Hepatocyte (in vitro differentiated cells): ENCODE measurements around the gene NOL3.

Experiments
- CTCF ChIP-seq: fragments of 200-600 bp; sonication (generic); IDR thresholded peaks from 2 replicates; pipeline ENCODE4 v1.5.1; 2016; ENCODE audit warnings: antibody characterized with exemption, mild to moderate bottlenecking; ENCODE audit not compliant: poor library complexity
- EZH2 ChIP-seq: fragments of 200-600 bp; sonication (generic); IDR thresholded peaks from 2 replicates; pipeline ENCODE4 v1.6.1; 2016; ENCODE audit warnings: antibody characterized with exemption, mild to moderate bottlenecking, borderline replicate concordance
- EZH2phosphoT487 ChIP-seq: fragments of 200-600 bp; sonication (generic); IDR thresholded peaks from one replicate; pipeline ENCODE4 v1.6.1; 2018; ENCODE audit warnings: antibody characterized with exemption, mild to moderate bottlenecking, low read depth, moderate library complexity; ENCODE audit not compliant: unreplicated experiment, severe bottlenecking

GRCh38 chr16:67158637-67159600 lies 11.4 kb upstream of the NOL3 start:
- TF ChIP-seq CTCF (no peak), EZH2 (no peak), EZH2phosphoT487 (no peak)
